PC-9 (cell line): ENCODE results near the gene LRSAM1. TPM values are rescaled to one million over a fixed set of nuclear protein-coding genes. Genes with fewer than 3 reads are reported as not detected.

Experiments
- BruUV-seq: library from RNA; stranded (reverse); fragments of 400-500 nt; replicated peaks from 2 replicates; lab custom pipeline; 2021; lab: Mats Ljungman, UMichigan
- CTCF ChIA-PET: fragments of 300-600 bp; sonication (Branson Sonifier 250); formaldehyde crosslinking; loops from one replicate; lab custom pipeline; 2022; ENCODE audit warnings: antibody characterized with exemption; lab: Charles Lee
- POLR2A ChIA-PET: fragments of 300-600 bp; sonication (Branson Sonifier 250); formaldehyde crosslinking; loops from one replicate; lab custom pipeline; 2022; ENCODE audit warnings: antibody characterized with exemption; ENCODE audit not compliant: unreplicated experiment; lab: Charles Lee
- DNase-seq, 2 experiments: peaks; one replicate each; pipeline versions ENCODE4 v3.0.0 to v3.0.0-alpha.2; 2015 to 2022; ENCODE audit warnings: mixed read lengths in 1 of 2
- H2AFZ ChIP-seq: fragments of 200-600 bp; sonication (generic); 2 replicates; pipeline ENCODE4 v1.8.1; 2017; ENCODE audit warnings: antibody characterized with exemption
- H3F3A ChIP-seq: fragments of 200-600 bp; sonication (generic); 2 replicates; pipeline ENCODE4 v1.8.1; 2017; ENCODE audit warnings: antibody characterized with exemption, mild to moderate bottlenecking, low read depth; ENCODE audit not compliant: insufficient read depth
- H3K27ac ChIP-seq: fragments of 200-600 bp; sonication (generic); 2 replicates; pipeline ENCODE4 v1.6.1; 2016; ENCODE audit warnings: mixed run types
- H3K27me3 ChIP-seq: fragments of 200-600 bp; sonication (generic); 2 replicates; pipeline ENCODE4 v1.6.1; 2016; ENCODE audit warnings: low read depth, mixed run types; ENCODE audit not compliant: insufficient read depth
- H3K36me3 ChIP-seq: fragments of 200-600 bp; sonication (generic); 2 replicates; pipeline ENCODE4 v1.6.1; 2016; ENCODE audit warnings: low read depth, mixed run types
- H3K4me1 ChIP-seq: fragments of 200-600 bp; sonication (generic); replicated peaks from 2 replicates; pipeline ENCODE4 v1.6.1; 2016; ENCODE audit warnings: mixed run types; ENCODE audit not compliant: insufficient read depth
- H3K4me2 ChIP-seq: fragments of 200-600 bp; sonication (generic); 2 replicates; pipeline ENCODE4 v1.6.1; 2017; ENCODE audit warnings: mixed run types
- H3K4me3 ChIP-seq: fragments of 200-600 bp; sonication (generic); 2 replicates; pipeline ENCODE4 v1.6.1; 2016; ENCODE audit warnings: mixed run types
- H3K79me2 ChIP-seq: fragments of 200-600 bp; sonication (generic); 2 replicates; pipeline ENCODE4 v1.6.1; 2017; ENCODE audit warnings: low read depth, mixed run types
- H3K9me2 ChIP-seq: fragments of 200-600 bp; sonication (generic); 2 replicates; pipeline ENCODE4 v1.8.1; 2017; ENCODE audit warnings: mild to moderate bottlenecking; ENCODE audit not compliant: insufficient read depth
- H3K9me3 ChIP-seq: fragments of 200-600 bp; sonication (generic); 2 replicates; pipeline ENCODE4 v1.8.1; 2016; ENCODE audit warnings: low read depth; ENCODE audit not compliant: insufficient read depth
- H4K20me1 ChIP-seq: fragments of 200-600 bp; sonication (generic); 2 replicates; pipeline ENCODE4 v1.8.1; 2017; ENCODE audit not compliant: insufficient read depth
- CTCF ChIP-seq: fragments of 200-600 bp; sonication (generic); conservative IDR thresholded peaks from 2 replicates; pipeline ENCODE4 v1.6.1; 2017; ENCODE audit warnings: mixed run types, antibody characterized with exemption, mild to moderate bottlenecking, moderate library complexity
- EZH2 ChIP-seq: fragments of 200-600 bp; sonication (generic); IDR thresholded peaks from 2 replicates; pipeline ENCODE4 v1.8.0; 2017; ENCODE audit warnings: antibody characterized with exemption, low read depth
- intact Hi-C: fragments of 100-400 bp; cut with micrococcal nuclease; formaldehyde crosslinking; loops from one replicate; pipeline ENCODE4 v1.10.0; 2022; ENCODE audit not compliant: unreplicated experiment
- total RNA-seq: library from RNA; stranded (reverse); gene quantifications from 2 replicates; pipeline ENCODE4 v1.2.3, GENCODE V29; 2021

LRSAM1 gene
- total RNA-seq, 1 experiment from 2014 or later, result 44.0 TPM

- 0 out of 2 replicates have a peak, but pooled peaks cover 5% of the 10 kb centered on the region for H3K9me3 ChIP-seq
- H4K20me1 ChIP-seq, result peaks cover 47% of the 10 kb centered on the region
- no peak for TF ChIP-seq CTCF
- TF ChIP-seq EZH2, result no peak
- H3K36me3 ChIP-seq, result peaks cover 50% of the 10 kb centered on the region
- H3K4me3 ChIP-seq, result peak overlapping the region; percentile 99; the same call in 1 of the 2 replicates
- H3K27ac ChIP-seq, result peak overlapping the region; percentile 95
- no peaks in the 10 kb centered on the region for H3K9me2 ChIP-seq
- peaks cover 73% of the 10 kb centered on the region for H3F3A ChIP-seq
- H3K4me1 ChIP-seq, result peaks cover 23% of the 10 kb centered on the region
- peaks cover 46% of the 10 kb centered on the region for H3K79me2 ChIP-seq
- ChIA-PET CTCF (interaction anchor here (0.6 kb wide), 1 partner anchor 684 kb away, joined by 3 read pairs; no protein-coding TSS in a partner anchor), POLR2A (interaction anchor here (0.6 to 0.7 kb wide), 2 partner anchors 52 to 69 kb away, joined by 4 to 5 read pairs; no protein-coding TSS in a partner anchor)
- no TSS peak for BruUV-seq
- H2AFZ ChIP-seq, result no peak overlapping the region
- no peak for DNase-seq
- H3K27me3 ChIP-seq, result no peaks in the 10 kb centered on the region
- peak overlapping the region; percentile 98 for H3K4me2 ChIP-seq
- intact Hi-C loops, result no loop called here
Observed at GRCh38 chr9:127448112-127448805, 3.1 kb upstream of the LRSAM1 start.

GRCh38 chr9:127449332-127449966 is 1.9 kb upstream of the LRSAM1 start:
- H3K9me2 ChIP-seq, result no peaks in the 10 kb centered on the region
- H3K4me1 ChIP-seq, result peaks cover 23% of the 10 kb centered on the region
- intact Hi-C loops, result loop anchor here (1.0 kb wide), 1 partner anchor 240 kb away; no protein-coding TSS in a partner anchor
- H3K9me3 ChIP-seq, result no peaks in the 10 kb centered on the region
- no TSS peak for BruUV-seq
- peaks cover 67% of the 10 kb centered on the region for H3F3A ChIP-seq
- peak overlapping the region; percentile 95 for H3K27ac ChIP-seq
- peaks cover 46% of the 10 kb centered on the region for H3K79me2 ChIP-seq
- POLR2A ChIA-PET, result interaction anchor here (0.7 kb wide), 1 partner anchor 16 kb away, joined by 4 read pairs; no protein-coding TSS in a partner anchor
- peaks cover 44% of the 10 kb centered on the region for H3K36me3 ChIP-seq
- TF ChIP-seq CTCF, result no peak
- no peak for TF ChIP-seq EZH2
- H2AFZ ChIP-seq, result no peak overlapping the region
- H4K20me1 ChIP-seq, result peaks cover 47% of the 10 kb centered on the region
- peak overlapping the region; percentile 98 for H3K4me2 ChIP-seq
- H3K4me3 ChIP-seq, result peak overlapping the region; percentile 99
- H3K27me3 ChIP-seq, result no peaks in the 10 kb centered on the region
- CTCF ChIA-PET, result no interaction called here
- DNase-seq, result no peak

- no peaks in the 10 kb centered on the region for H3K9me2 ChIP-seq
- H3K79me2 ChIP-seq, result peaks cover 46% of the 10 kb centered on the region
- no TSS peak for BruUV-seq
- no peaks in the 10 kb centered on the region for H3K27me3 ChIP-seq
- peaks cover 47% of the 10 kb centered on the region for H4K20me1 ChIP-seq
- no peak overlapping the region for H2AFZ ChIP-seq
- DNase-seq, result no peak
- H3K36me3 ChIP-seq, result peaks cover 46% of the 10 kb centered on the region
- no peak for TF ChIP-seq CTCF
- TF ChIP-seq EZH2, result no peak
- peaks cover 58% of the 10 kb centered on the region for H3F3A ChIP-seq
- intact Hi-C loops, result loop anchor here (2.0 to 10.0 kb wide), 3 partner anchors 26 to 506 kb away; partner anchors contain the start of gene ZNF79
- H3K27ac ChIP-seq, result peak overlapping the region; percentile 95
- peaks cover 23% of the 10 kb centered on the region for H3K4me1 ChIP-seq
- H3K4me2 ChIP-seq, result peak overlapping the region; percentile 98
- peak overlapping the region; percentile 99 for H3K4me3 ChIP-seq
- no peaks in the 10 kb centered on the region for H3K9me3 ChIP-seq
- ChIA-PET CTCF (no interaction called here), POLR2A (interaction anchor here (0.6 to 1.2 kb wide), 4 partner anchors 16 to 226 kb away, joined by 3 to 4 read pairs (median 3); partner anchors contain the start of gene SLC2A8)
Observed at GRCh38 chr9:127450243-127450760, 1.0 kb upstream of the LRSAM1 start.
